CD4-positive, alpha-beta memory T cell (primary cell): ENCODE results near the gene MARVELD1. TPM values are rescaled to one million over a fixed set of nuclear protein-coding genes. Genes with fewer than 3 reads are reported as not detected.
A peak's percentile ranks its signal among the peaks of the same experiment; 100 is the strongest.

Experiments
- CTCF ChIA-PET: fragments of 350-600 bp; sonication (Branson Sonifier 250); formaldehyde crosslinking; loops from one replicate; lab custom pipeline; 2021; ENCODE audit warnings: inconsistent platforms; ENCODE audit not compliant: partially characterized antibody; lab: Charles Lee
- POLR2A ChIA-PET: fragments of 350-600 bp; sonication (Branson Sonifier 250); formaldehyde crosslinking; loops from one replicate; lab custom pipeline; 2021; ENCODE audit not compliant: partially characterized antibody; lab: Charles Lee
- DNase-seq, 5 donors: peaks; one replicate each; pipeline versions ENCODE4 v3.0.0 to v3.0.0-alpha.2; 2020 to 2022; ENCODE audit warnings: mixed read lengths in 1 of 5
- H3K27ac ChIP-seq: one replicate; pipeline ENCODE4 v1.7.0; 2013; ENCODE audit warnings: low read depth, low read length
- H3K27me3 ChIP-seq: 2 replicates; pipeline ENCODE4 v1.7.0; 2013; ENCODE audit warnings: mild to moderate bottlenecking, low read length, moderate library complexity; ENCODE audit not compliant: insufficient read depth
- H3K36me3 ChIP-seq: 2 replicates; pipeline ENCODE4 v1.7.0; 2013; ENCODE audit warnings: mild to moderate bottlenecking, low read length, moderate library complexity; ENCODE audit not compliant: insufficient read depth
- H3K4me1 ChIP-seq: 2 replicates; pipeline ENCODE4 v1.7.0; 2013; ENCODE audit warnings: mild to moderate bottlenecking, low read length, moderate library complexity; ENCODE audit not compliant: insufficient read depth
- H3K4me3 ChIP-seq, 2 donors: one replicate each; pipeline ENCODE4 v1.7.0; 2013; ENCODE audit warnings: low read length in 2 of 2, mild to moderate bottlenecking in 1 of 2
- H3K9me3 ChIP-seq, 2 donors: one replicate each; pipeline ENCODE4 v1.7.0; 2013; ENCODE audit warnings: low read length in 2 of 2, control low read depth in 1 of 2; ENCODE audit not compliant: control insufficient read depth in 1 of 2
- H3K27ac Mint-ChIP-seq, 7 donors: one replicate each; pipeline ENCODE4 v1.8.0; 2020 to 2021; ENCODE audit warnings: mixed read lengths in 7 of 7, mild to moderate bottlenecking in 6 of 7, inconsistent platforms in 3 of 7, moderate library complexity in 3 of 7
- H3K27me3 Mint-ChIP-seq, 2 donors: one replicate each; pipeline ENCODE4 v1.8.0; 2020 to 2021; ENCODE audit warnings: mixed read lengths in 2 of 2
- H3K36me3 Mint-ChIP-seq, 2 donors: one replicate each; pipeline ENCODE4 v1.8.0; 2020 to 2021; ENCODE audit warnings: mixed read lengths in 2 of 2, inconsistent platforms in 1 of 2, mild to moderate bottlenecking in 1 of 2
- H3K4me1 Mint-ChIP-seq, 4 donors: one replicate each; pipeline ENCODE4 v1.8.0; 2020 to 2021; ENCODE audit warnings: mixed read lengths in 4 of 4, mild to moderate bottlenecking in 1 of 4
- H3K4me3 Mint-ChIP-seq, 8 donors: one replicate each; pipeline ENCODE4 v1.8.0; 2020 to 2021; ENCODE audit warnings: mixed read lengths in 8 of 8, mild to moderate bottlenecking in 7 of 8, moderate library complexity in 6 of 8, inconsistent platforms in 3 of 8
- H3K9me3 Mint-ChIP-seq, 8 donors: one replicate each; pipeline ENCODE4 v1.8.0; 2020 to 2021; ENCODE audit warnings: mixed read lengths in 8 of 8, mild to moderate bottlenecking in 5 of 8, inconsistent platforms in 3 of 8, moderate library complexity in 1 of 8
- intact Hi-C: fragments of 100-400 bp; cut with micrococcal nuclease; formaldehyde crosslinking; loops from one replicate; pipeline ENCODE4 v1.15.1; 2023
- polyA plus RNA-seq, 2 donors: library from polyadenylated mRNA; unstranded; fragments of 300-500 nt; fragmentation: Illumina TruSeq; gene quantifications; one replicate each; pipeline ENCODE4 v1.2.3, GENCODE V29; 2021
- total RNA-seq, 2 experiments: library from RNA; stranded (reverse); gene quantifications; one replicate each; pipeline ENCODE4 v1.2.3, GENCODE V29; 2021

MARVELD1 gene
- total and polyA plus RNA-seq, 4 experiments from 2014 or later, result 0.22 to 2.1 (median 1.1) TPM

DNA sequence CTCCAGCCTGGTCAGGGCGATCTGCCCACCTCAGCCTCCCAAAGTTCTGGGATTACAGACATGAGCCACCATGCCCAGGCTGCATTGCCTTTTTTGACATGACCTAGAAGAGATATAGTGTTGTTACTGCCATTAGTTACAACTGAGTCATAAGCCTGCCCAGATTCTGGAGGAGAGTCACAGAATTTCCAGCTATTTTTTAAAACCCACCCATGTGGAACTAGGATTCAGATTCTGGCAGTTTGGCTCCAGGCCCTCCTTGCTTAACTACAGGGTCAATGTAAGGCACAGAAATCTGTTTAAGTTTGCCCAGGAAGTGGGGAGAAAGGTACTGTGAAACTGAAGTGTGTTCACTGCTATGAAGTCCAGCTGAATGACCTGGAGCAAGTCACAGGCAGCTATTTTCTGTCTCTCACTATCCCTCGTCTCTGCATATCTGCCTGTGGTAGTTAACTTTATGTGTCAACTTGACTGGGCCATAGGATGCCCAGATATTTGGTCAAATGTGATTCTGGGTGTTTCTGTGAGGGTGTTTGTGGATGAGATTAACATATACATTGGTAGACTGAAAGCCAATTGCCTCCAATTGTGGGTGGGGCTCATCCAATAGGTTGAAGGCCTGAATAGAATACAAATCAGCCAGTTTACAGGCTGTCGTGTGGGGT, 8.4 kb upstream of the MARVELD1 start:
- no peaks in the 10 kb centered on the region for H3K4me1 ChIP-seq
- intact Hi-C loops, result loop anchor here (10.0 kb wide), 1 partner anchor 340 kb away; no protein-coding TSS in a partner anchor
- no peaks in the 10 kb centered on the region for H3K9me3 ChIP-seq
- ChIA-PET POLR2A (no interaction called here), CTCF (interaction anchor here (0.7 to 20.3 kb wide), 4 partner anchors 10 to 28 kb away, joined by 3 to 436 read pairs (median 81); partner anchors contain the start of genes AVPI1 and ZFYVE27)
- DNase-seq, result no peak
- Mint-ChIP-seq H3K4me1 (peaks cover 0 to 6% (median 0%) of the 10 kb centered on the region in 4 donors), H3K27me3 (peaks cover 19 to 22% of the 10 kb centered on the region in 2 donors), H3K4me3 (no peak overlapping the region), H3K36me3 (no peaks in the 10 kb centered on the region), H3K27ac (no peak overlapping the region), H3K9me3 (no peaks in the 10 kb centered on the region)
- H3K27ac ChIP-seq, result no peak overlapping the region
- no peak overlapping the region for H3K4me3 ChIP-seq
- H3K36me3 ChIP-seq, result no peaks in the 10 kb centered on the region
- no peaks in the 10 kb centered on the region for H3K27me3 ChIP-seq

DNA sequence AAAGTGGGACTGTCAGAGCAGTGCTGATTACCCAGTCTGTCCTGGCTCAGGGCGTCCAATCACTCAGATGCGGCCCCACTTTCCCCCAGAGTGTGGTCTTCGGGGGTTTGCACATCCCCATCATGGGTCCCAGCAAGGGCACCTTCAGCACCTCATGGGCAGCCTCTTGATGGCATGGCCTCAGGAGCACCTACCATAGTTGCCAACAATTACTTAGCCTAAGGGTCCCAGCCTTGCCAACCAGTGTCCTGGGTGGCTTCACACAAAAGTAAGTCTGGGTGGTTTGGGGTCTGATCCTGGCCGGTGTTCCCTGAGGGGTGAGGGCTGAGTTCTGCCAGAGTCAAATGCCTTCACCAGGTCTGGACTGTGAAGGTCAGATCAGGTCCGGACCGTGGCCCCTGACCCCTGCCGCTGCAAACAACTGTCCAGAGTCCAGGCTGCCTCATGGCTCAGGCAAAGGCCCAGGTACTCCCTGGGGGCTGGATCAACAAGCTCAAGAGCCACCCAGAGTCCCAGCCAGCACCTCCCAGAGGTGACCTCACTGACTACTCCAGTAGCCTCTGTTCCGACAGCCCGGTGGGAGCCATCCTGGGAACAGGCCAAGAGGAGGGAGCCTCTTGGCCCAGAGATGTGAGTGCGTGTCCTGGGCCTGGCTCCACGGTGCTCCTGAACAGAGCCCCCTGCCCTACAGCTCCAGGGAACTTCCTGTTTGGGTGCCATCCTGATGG, 6.2 kb upstream of the MARVELD1 start:
- Mint-ChIP-seq H3K27me3 (peaks cover 18 to 22% of the 10 kb centered on the region in 2 donors), H3K36me3 (no peaks in the 10 kb centered on the region), H3K9me3 (no peaks in the 10 kb centered on the region), H3K4me3 (no peak overlapping the region), H3K27ac (no peak overlapping the region), H3K4me1 (peaks cover 2 to 6% (median 4%) of the 10 kb centered on the region in 4 donors)
- H3K4me1 ChIP-seq, result no peaks in the 10 kb centered on the region
- H3K36me3 ChIP-seq, result no peaks in the 10 kb centered on the region
- CTCF ChIA-PET, result interaction anchor here (0.8 to 20.3 kb wide), 6 partner anchors 11 to 45 kb away, joined by 3 to 436 read pairs (median 4); partner anchors contain the start of genes AVPI1 and ZFYVE27
- POLR2A ChIA-PET, result no interaction called here
- H3K27me3 ChIP-seq, result no peaks in the 10 kb centered on the region
- intact Hi-C loops, result loop anchor here (10.0 kb wide), 1 partner anchor 338 kb away; no protein-coding TSS in a partner anchor
- H3K9me3 ChIP-seq, result no peaks in the 10 kb centered on the region
- DNase-seq, result peak in 1 of 5 donors; percentile 32
- H3K4me3 ChIP-seq, result no peak overlapping the region
- H3K27ac ChIP-seq, result no peak overlapping the region

DNA sequence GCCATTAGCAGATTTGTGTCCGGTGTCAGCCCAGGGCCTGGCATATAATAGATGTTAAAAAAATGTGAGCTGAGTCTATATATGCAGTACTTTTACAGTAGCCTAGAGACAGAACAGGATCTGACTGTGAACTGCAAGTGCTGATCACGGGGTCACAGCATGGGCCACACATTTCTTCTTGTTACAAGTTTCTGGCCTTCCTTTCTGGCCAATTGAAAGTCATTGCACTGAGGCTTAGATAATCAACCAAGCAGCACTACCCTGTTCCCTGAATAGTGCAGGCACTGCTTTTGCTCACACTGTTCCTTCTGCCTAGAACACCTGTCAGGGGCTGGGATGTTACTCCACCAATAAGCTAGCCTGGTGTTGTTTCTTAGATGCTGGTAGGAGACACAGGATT, 5.4 kb upstream of the MARVELD1 start:
- H3K4me3 ChIP-seq, result no peak overlapping the region
- Mint-ChIP-seq H3K4me3 (no peak overlapping the region), H3K4me1 (peaks cover 5 to 11% (median 8%) of the 10 kb centered on the region in 4 donors), H3K9me3 (no peaks in the 10 kb centered on the region), H3K27me3 (peaks cover 17 to 21% of the 10 kb centered on the region in 2 donors), H3K27ac (no peak overlapping the region), H3K36me3 (no peaks in the 10 kb centered on the region)
- CTCF ChIA-PET, result interaction anchor here (0.8 to 20.3 kb wide), 7 partner anchors 9 to 121 kb away, joined by 3 to 436 read pairs (median 4); partner anchors contain the start of genes AVPI1 and ZFYVE27
- no peaks in the 10 kb centered on the region for H3K27me3 ChIP-seq
- POLR2A ChIA-PET, result no interaction called here
- intact Hi-C loops, result loop anchor here (10.0 kb wide), 1 partner anchor 337 kb away; no protein-coding TSS in a partner anchor
- H3K27ac ChIP-seq, result no peak overlapping the region
- peaks cover 4% of the 10 kb centered on the region for H3K4me1 ChIP-seq
- no peak for DNase-seq
- H3K9me3 ChIP-seq, result no peaks in the 10 kb centered on the region
- H3K36me3 ChIP-seq, result no peaks in the 10 kb centered on the region

DNA sequence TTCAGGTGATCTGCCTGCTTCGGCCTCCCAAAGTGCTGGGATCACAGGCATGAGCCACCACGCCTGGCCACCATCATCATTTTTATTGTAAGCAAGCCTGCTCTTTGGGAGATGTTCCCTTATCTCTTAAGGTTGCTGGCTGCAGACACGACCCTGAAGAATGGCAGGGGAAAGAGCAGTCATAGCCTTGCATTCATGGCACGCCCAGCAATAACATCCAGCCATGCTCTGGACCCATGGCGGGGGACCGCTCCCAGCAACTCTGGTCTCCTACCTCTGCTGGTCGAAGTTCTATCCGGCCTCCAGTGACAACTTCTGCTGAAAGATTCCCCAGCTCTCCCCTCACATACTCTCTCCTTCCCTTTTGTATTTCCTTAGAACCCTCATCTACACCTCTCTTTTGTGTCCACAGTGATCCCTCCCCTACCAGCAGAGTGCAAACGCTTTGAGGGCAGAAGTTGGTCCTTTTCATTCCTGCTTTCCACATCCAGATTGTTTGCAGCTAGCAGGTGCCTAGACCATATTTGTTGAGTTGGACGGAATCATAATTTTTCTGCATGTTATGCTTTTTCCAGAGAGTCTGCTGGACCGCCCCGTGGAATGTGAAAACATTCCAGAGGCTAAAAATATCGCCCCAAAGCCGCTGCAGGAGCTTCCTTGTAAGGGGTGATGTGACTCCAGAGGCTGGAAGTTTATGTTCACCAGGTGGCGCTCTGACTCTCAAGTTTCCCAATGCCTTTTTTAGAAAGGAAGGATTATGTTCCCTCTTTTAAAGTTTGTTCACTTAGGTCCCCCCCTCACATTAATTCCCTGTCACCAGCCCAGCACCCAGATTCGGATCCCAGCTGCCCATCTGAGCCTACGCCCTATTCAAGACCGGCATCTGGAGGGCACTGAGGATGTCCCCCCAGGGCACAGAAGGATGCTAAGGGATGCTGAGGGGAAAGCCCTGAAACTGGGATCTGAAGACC, 4.3 kb upstream of the MARVELD1 start:
- peaks cover 7 to 15% (median 11%) of the 10 kb centered on the region in 4 donors for H3K4me1 Mint-ChIP-seq
- H3K36me3 Mint-ChIP-seq, result peaks cover 0 to 2% of the 10 kb centered on the region in 2 donors
- H3K36me3 ChIP-seq, result no peaks in the 10 kb centered on the region
- no peak overlapping the region for H3K27ac ChIP-seq
- H3K4me3 Mint-ChIP-seq, result peak overlapping the region in 2 of 8 donors; percentile 30 to 37
- H3K9me3 Mint-ChIP-seq, result no peaks in the 10 kb centered on the region
- H3K4me3 ChIP-seq, result no peak overlapping the region
- intact Hi-C loops, result loop anchor here (1.0 to 10.0 kb wide), 3 partner anchors 22 to 336 kb away; no protein-coding TSS in a partner anchor
- H3K27ac Mint-ChIP-seq, result peak overlapping the region in 2 of 7 donors; percentile 26 to 29
- ChIA-PET POLR2A (interaction anchor here (0.9 to 1.3 kb wide), 3 partner anchors 22 to 33 kb away, joined by 3 to 5 read pairs (median 3); partner anchors contain the start of genes AVPI1 and ZFYVE27), CTCF (interaction anchor here (0.8 to 20.3 kb wide), 11 partner anchors 8 to 332 kb away, joined by 3 to 436 read pairs (median 5); partner anchors contain the start of genes AVPI1 and ZFYVE27)
- no peaks in the 10 kb centered on the region for H3K9me3 ChIP-seq
- H3K4me1 ChIP-seq, result peaks cover 6% of the 10 kb centered on the region
- peak in 4 of 5 donors; percentile 14 to 34 (median 30) for DNase-seq
- H3K27me3 ChIP-seq, result no peaks in the 10 kb centered on the region
- peaks cover 14 to 17% of the 10 kb centered on the region in 2 donors for H3K27me3 Mint-ChIP-seq

- Histone ChIP-seq H3K9me3 (no peaks in the 10 kb centered on the region), H3K4me3 (no peak overlapping the region), H3K27me3 (no peaks in the 10 kb centered on the region), H3K36me3 (no peaks in the 10 kb centered on the region), H3K27ac (no peak overlapping the region), H3K4me1 (peaks cover 6% of the 10 kb centered on the region)
- ChIA-PET POLR2A (interaction anchor here (1.0 to 5.7 kb wide), 2 partner anchors 25 kb away, joined by 4 to 31 read pairs; partner anchors contain the start of genes AVPI1 and ZFYVE27), CTCF (interaction anchor here (0.8 to 20.3 kb wide), 9 partner anchors 8 to 35 kb away, joined by 3 to 436 read pairs (median 5); partner anchors contain the start of genes AVPI1 and ZFYVE27)
- no peak for DNase-seq
- H3K4me1 Mint-ChIP-seq, result peaks cover 7 to 22% (median 14%) of the 10 kb centered on the region in 4 donors
- intact Hi-C loops, result no loop called here
- H3K36me3 Mint-ChIP-seq, result peaks cover 0 to 2% of the 10 kb centered on the region in 2 donors
- H3K27me3 Mint-ChIP-seq, result peaks cover 12 to 14% of the 10 kb centered on the region in 2 donors
- peak overlapping the region in 2 of 7 donors; percentile 0 to 77 for H3K27ac Mint-ChIP-seq
- H3K9me3 Mint-ChIP-seq, result no peaks in the 10 kb centered on the region
- H3K4me3 Mint-ChIP-seq, result peak overlapping the region; percentile 31 to 82 (median 64)
Measured at GRCh38 chr10:97711640-97712572, 1.6 kb upstream of the MARVELD1 start.
